Activated T-cell treated with anti-CD3 and anti-CD28 coated beads, Interleukin-2, amount 50 U/mL, for 4 hours (primary cell): ENCODE data around the gene TCL1A. TPM values are rescaled to one million over a fixed set of nuclear protein-coding genes. Genes with fewer than 3 reads are reported as not detected.
A peak's percentile ranks its signal among the peaks of the same experiment; 100 is the strongest.

Experiments
- ATAC-seq, 2 donors: fragments of 200-7000 bp; cut with Tn5 transposase; one replicate each; pipeline ENCODE4 v1.10.0; 2021
- DNase-seq: peaks from one replicate; pipeline ENCODE4 v3.0.0-alpha.2; 2020
- H3K27me3 Mint-ChIP-seq: one replicate; pipeline ENCODE4 v1.8.0; 2021; ENCODE audit warnings: low read depth, mixed read lengths
- H3K36me3 Mint-ChIP-seq: one replicate; pipeline ENCODE4 v1.8.0; 2022; ENCODE audit warnings: mixed read lengths; ENCODE audit not compliant: insufficient read depth
- H3K4me1 Mint-ChIP-seq: one replicate; pipeline ENCODE4 v1.8.0; 2021; ENCODE audit warnings: low read depth, mixed read lengths
- H3K4me3 Mint-ChIP-seq: one replicate; pipeline ENCODE4 v1.8.0; 2021; ENCODE audit warnings: mild to moderate bottlenecking, moderate library complexity, mixed read lengths
- H3K9me3 Mint-ChIP-seq: one replicate; pipeline ENCODE4 v1.8.0; 2021; ENCODE audit warnings: mixed read lengths
- total RNA-seq, 3 donors: library from RNA; stranded (reverse); gene quantifications; one replicate each; pipeline ENCODE4 v1.2.1, GENCODE V29; 2021

TCL1A gene
- total RNA-seq, 3 donors from 2014 or later, result 0.32 to 5.4 (median 0.63) TPM

DNA sequence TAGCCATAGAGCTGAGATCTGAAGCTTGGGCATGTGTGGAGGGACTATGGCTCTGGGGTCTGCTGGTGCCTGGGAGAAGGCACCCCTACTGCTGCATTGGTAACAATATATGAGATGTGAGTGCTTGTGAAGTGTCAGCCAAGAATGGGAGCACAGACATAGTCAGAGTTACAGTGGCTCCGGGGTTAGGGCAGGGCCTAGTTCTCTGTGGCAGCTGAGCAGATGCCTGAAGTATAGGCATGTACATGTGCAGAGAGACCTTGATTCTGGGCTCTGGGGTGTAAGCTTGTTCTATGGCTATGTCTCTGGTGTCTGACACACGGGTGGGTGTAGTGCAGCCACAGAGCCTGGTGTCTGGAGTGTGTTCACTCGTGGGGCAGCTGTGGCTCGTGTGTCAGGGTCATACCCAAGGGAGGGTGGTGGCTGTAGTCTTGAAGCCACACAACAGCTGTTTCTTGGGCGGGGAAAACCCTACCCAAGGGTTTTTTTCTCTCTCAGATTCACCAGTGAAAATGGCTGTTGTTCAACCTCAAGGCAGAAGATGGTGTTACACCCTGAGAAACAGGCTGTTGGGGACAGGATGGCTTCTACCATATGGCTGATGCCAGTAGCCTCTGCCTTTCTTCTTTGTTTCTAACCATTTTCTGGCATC lies 11.9 kb upstream of the TCL1A start:
- DNase-seq (no peak), ATAC-seq (no peak)
- Mint-ChIP-seq H3K9me3 (peaks cover 16% of the 10 kb centered on the region), H3K27me3 (peaks cover 51% of the 10 kb centered on the region), H3K36me3 (no peaks in the 10 kb centered on the region), H3K4me1 (no peaks in the 10 kb centered on the region), H3K4me3 (no peak overlapping the region)

- Mint-ChIP-seq H3K9me3 (peaks cover 16% of the 10 kb centered on the region), H3K27me3 (peaks cover 31% of the 10 kb centered on the region), H3K4me1 (no peaks in the 10 kb centered on the region), H3K36me3 (no peaks in the 10 kb centered on the region), H3K4me3 (no peak overlapping the region)
- DNase-seq (no peak), ATAC-seq (no peak)
Observed at GRCh38 chr14:95722525-95723190, 8.7 kb upstream of the TCL1A start.

DNA sequence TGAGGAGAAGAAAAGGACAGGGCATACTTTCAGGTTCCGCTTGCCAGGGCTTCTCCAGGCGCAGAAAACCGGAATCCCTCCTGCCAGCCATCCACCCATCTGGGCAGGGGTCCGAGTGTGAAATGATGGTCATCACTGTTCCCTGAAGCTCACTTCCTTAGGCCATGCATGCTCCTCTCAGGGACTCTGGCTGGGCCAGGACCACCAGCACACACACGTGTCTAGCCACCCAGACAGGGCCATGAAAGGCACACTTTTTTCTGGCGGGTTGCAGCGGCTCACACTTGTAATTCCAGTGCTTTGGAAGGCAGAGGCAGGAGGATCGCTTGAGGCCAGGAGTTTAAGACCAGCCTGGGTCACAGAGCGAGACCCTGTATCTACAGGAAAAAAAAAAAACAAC lies 1.5 kb downstream of the TCL1A start:
- Mint-ChIP-seq H3K9me3 (no peaks in the 10 kb centered on the region), H3K4me1 (peaks cover 3% of the 10 kb centered on the region), H3K27me3 (peaks cover 21% of the 10 kb centered on the region), H3K36me3 (no peaks in the 10 kb centered on the region), H3K4me3 (peak overlapping the region; percentile 64)
- ATAC-seq (no peak), DNase-seq (no peak)

DNA sequence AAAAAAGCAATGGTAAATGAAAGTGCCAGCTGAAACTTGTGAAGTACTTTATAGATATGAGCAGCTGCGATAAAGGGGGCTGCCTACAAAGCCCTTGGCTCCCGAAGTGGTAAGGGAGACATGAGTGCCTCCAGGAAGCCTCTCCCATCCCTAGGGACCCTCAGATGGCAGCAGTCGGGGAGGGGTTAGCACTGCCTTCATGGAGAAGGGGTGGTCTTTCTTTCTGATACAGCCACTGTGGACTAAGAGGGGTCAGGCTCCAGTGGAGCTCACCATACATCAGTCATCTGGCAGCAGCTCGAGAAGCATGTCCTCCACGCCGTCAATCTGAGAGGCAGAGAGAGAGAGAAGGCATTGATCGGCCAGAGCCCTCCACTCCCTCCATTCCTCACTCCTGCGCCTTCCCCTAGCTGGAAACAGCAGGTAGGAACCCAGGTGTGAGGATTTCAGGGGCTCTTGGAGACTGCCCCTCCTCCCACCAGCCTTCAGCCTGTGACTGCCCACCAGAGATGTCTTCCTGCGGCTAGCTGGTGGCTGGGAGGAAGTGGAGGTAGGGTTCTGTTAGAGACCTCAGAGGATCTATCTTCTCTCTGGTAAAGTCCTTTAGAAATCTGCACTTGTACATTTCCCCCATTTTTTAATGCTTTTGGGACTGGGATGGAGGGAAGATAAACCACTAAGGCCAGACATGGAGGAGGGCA lies 2.3 kb downstream of the TCL1A start:
- DNase-seq, result no peak
- peak overlapping the region; percentile 47 for H3K4me3 Mint-ChIP-seq
- no peak for ATAC-seq
- H3K36me3 Mint-ChIP-seq, result no peaks in the 10 kb centered on the region
- peaks cover 21% of the 10 kb centered on the region for H3K27me3 Mint-ChIP-seq
- peaks cover 3% of the 10 kb centered on the region for H3K4me1 Mint-ChIP-seq
- no peaks in the 10 kb centered on the region for H3K9me3 Mint-ChIP-seq

DNA sequence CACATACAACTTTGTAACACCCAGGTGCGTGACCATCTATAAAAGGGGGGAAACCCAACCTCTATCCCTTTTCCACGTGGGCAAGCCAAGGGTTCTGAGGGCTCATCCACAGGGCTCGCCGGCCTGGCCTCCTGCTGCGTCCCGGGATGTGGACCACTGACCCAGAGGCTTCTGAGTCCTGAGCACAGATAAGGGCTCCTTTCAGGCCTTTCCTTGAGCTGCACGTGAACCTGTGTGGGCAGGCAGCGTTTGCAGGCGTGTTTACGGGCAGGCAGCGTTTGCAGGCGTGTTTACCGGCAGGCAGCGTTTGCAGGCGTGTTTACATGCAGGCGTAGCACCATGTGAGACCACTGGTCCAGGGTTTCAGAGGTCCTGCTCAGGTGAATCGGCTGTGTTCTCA lies 3.8 kb downstream of the TCL1A start:
- no peak for DNase-seq
- peaks cover 26% of the 10 kb centered on the region for H3K27me3 Mint-ChIP-seq

GRCh38 chr14:95707327-95707726 lies 6.6 kb downstream of the TCL1A start:
- no peak overlapping the region for H3K4me3 Mint-ChIP-seq
- ATAC-seq (no peak), DNase-seq (no peak)
- no peaks in the 10 kb centered on the region for H3K9me3 Mint-ChIP-seq
- H3K27me3 Mint-ChIP-seq, result peaks cover 26% of the 10 kb centered on the region
- peaks cover 5% of the 10 kb centered on the region for H3K4me1 Mint-ChIP-seq
- no peaks in the 10 kb centered on the region for H3K36me3 Mint-ChIP-seq

More for the DNA sequence above, 3.8 kb downstream of the TCL1A start:
- Mint-ChIP-seq H3K4me3 (no peak overlapping the region), H3K36me3 (no peaks in the 10 kb centered on the region), H3K9me3 (no peaks in the 10 kb centered on the region), H3K4me1 (peaks cover 3% of the 10 kb centered on the region)
- ATAC-seq, result no peak

DNA sequence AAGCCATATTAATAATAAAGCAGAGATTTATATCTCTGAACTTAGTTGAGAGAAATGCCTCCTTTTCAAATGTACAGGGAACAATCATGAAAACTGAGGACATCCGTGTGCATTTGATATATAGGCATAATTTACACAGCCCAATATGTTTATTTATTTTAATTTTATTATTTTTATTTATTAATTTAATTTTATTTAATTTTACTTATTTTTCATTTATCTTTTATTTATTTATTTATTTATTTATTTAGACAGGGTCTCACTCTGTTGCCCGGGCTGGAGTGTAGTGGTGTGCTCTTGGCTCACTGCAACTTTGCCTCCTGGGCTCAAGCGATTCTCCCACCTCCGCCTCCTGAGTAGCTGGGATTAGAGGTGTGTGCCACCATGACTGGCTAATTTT lies 8.4 kb downstream of the TCL1A start:
- H3K36me3 Mint-ChIP-seq, result no peaks in the 10 kb centered on the region
- H3K9me3 Mint-ChIP-seq, result no peaks in the 10 kb centered on the region
- H3K27me3 Mint-ChIP-seq, result peaks cover 25% of the 10 kb centered on the region
- H3K4me1 Mint-ChIP-seq, result peaks cover 5% of the 10 kb centered on the region
- no peak overlapping the region for H3K4me3 Mint-ChIP-seq
- no peak for ATAC-seq
- DNase-seq, result no peak

DNA sequence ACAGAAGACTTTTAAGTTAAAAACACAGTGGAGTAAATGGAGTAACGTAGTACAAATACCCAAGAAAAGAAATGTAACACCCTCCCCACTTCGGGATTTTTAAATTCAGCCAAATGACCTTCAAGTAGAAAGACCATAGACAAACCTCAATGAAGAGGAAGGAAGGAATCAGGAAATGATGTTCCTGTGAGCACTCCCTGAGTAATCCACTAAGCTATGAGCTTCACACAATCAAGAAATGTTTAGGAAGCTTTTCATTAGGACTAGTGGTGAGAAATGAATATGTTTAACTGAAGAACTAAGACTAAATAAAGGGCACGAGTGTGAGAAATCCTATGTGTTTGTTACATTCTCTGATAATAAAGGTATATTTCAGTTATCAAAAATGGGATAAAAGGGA lies 10.1 kb downstream of the TCL1A start:
- ATAC-seq (no peak), DNase-seq (no peak)
- Mint-ChIP-seq H3K9me3 (no peaks in the 10 kb centered on the region), H3K4me3 (no peak overlapping the region), H3K4me1 (peaks cover 5% of the 10 kb centered on the region), H3K27me3 (peaks cover 20% of the 10 kb centered on the region), H3K36me3 (no peaks in the 10 kb centered on the region)

- Mint-ChIP-seq H3K4me3 (no peak overlapping the region), H3K27me3 (peaks cover 20% of the 10 kb centered on the region), H3K9me3 (no peaks in the 10 kb centered on the region), H3K36me3 (no peaks in the 10 kb centered on the region), H3K4me1 (peaks cover 5% of the 10 kb centered on the region)
- DNase-seq (no peak), ATAC-seq (no peak)
Observed at GRCh38 chr14:95703341-95703740, 10.6 kb downstream of the TCL1A start.

DNA sequence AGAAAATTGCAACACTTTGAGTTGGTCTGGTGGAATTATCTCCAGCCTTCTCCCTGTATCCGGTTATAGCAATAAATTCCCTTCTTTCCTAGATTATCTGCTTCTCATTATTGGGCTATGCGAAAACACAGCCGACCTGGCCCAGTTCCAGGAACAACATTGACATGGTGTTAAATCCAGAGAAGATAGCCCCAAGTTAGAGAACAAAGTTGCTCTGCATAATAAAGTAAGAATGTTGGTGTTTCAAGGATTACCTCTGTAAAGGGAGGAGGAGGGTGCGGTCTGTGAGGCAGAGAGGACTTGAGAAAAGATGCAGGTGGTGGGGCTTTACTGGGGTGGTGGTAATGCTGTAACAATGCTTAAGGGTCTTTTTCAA lies 12.1 kb downstream of the TCL1A start:
- no peak overlapping the region for H3K4me3 Mint-ChIP-seq
- peaks cover 2% of the 10 kb centered on the region for H3K4me1 Mint-ChIP-seq
- ATAC-seq (no peak), DNase-seq (no peak)
- no peaks in the 10 kb centered on the region for H3K9me3 Mint-ChIP-seq
- peaks cover 25% of the 10 kb centered on the region for H3K27me3 Mint-ChIP-seq
- no peaks in the 10 kb centered on the region for H3K36me3 Mint-ChIP-seq

DNA sequence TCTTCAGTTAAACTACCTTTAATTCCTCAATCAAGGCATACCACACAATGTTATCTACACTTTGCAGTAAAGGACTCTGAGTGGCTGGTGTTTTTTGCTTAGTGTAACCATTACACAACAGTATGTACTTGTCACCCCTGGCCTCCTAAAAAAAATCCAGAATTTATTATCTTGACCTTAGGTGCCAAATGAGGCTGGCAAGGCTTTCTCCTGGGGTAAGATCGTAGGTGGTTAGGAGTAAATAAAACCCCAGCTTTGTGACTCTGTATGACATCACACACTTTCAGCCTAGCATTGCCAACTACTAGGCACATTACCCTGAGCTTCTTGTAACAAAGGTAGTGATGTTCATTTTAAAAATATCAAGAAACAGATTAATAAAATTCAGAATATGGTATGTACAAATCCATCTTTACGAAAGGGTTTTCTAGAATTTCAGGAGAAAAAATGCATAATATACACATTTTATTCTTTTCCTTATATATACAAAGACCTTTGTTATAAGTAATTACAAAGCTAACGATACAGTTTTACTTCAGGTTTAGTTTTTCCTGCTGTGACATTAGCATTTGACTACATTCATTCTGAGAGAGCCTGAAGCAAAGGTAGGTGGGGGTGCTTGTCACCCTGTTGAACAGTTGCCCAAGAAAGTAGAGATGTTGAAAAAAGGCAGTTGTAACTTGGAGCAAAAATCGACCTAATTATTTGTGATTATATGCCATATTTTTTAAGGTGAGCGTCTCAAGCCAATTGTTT lies 13.5 kb downstream of the TCL1A start:
- no peak for DNase-seq
- H3K27me3 Mint-ChIP-seq, result peaks cover 24% of the 10 kb centered on the region
- no peaks in the 10 kb centered on the region for H3K9me3 Mint-ChIP-seq
- no peaks in the 10 kb centered on the region for H3K36me3 Mint-ChIP-seq
- H3K4me3 Mint-ChIP-seq, result no peak overlapping the region
- H3K4me1 Mint-ChIP-seq, result peaks cover 2% of the 10 kb centered on the region
- ATAC-seq, result no peak

- Mint-ChIP-seq H3K4me3 (no peak overlapping the region), H3K9me3 (no peaks in the 10 kb centered on the region), H3K27me3 (peaks cover 25% of the 10 kb centered on the region), H3K36me3 (no peaks in the 10 kb centered on the region), H3K4me1 (peaks cover 2% of the 10 kb centered on the region)
- no peak for DNase-seq
- no peak for ATAC-seq
Observed at GRCh38 chr14:95699412-95699811, 14.5 kb downstream of the TCL1A start.

DNA sequence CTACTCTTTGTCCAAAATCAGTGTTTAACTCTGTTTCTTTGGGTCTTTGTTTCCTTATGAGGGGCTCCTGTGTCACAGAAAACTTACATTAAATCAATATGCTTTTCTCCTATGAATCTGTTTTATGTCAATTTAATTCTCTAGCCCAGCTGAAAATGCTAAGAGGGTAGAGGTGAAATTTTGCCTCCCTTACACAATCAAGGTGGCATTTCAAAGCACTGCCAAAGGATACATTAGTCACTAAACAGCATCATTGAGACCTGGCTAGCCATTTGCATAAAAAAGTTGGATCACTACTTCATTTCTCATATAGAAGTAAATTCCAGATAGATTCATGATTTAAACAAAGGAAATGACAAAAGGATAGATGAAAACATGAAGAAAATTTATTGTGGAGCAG lies 15.6 kb downstream of the TCL1A start:
- Mint-ChIP-seq H3K27me3 (peaks cover 20% of the 10 kb centered on the region), H3K9me3 (no peaks in the 10 kb centered on the region), H3K4me1 (no peaks in the 10 kb centered on the region), H3K36me3 (no peaks in the 10 kb centered on the region), H3K4me3 (no peak overlapping the region)
- ATAC-seq (no peak), DNase-seq (no peak)

DNA sequence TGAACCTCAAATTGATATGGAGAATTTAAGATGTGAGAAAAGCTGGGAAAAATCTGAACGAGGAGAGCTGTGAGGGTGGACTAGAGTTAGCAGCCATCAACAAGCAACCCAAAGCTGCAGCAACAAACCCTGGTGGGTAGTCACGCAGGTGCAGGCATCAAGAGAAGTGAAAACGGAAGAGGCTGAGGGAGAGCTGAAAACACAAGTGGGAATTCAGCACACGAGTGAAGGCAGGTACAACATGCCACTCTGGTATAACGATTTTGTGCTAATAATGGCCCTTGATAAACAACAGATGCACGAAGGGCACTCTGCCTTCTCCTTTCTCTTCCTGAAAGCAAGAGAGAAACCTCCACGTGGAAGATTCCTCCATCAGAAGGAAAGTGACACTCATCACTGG lies 16.2 kb downstream of the TCL1A start:
- no peak for DNase-seq
- ATAC-seq, result no peak
- Mint-ChIP-seq H3K9me3 (no peaks in the 10 kb centered on the region), H3K27me3 (peaks cover 19% of the 10 kb centered on the region), H3K4me1 (no peaks in the 10 kb centered on the region), H3K36me3 (no peaks in the 10 kb centered on the region), H3K4me3 (no peak overlapping the region)
